H9 (cell line): ENCODE results near the gene KDM3A. TPM values are rescaled to one million over a fixed set of nuclear protein-coding genes. Genes with fewer than 3 reads are reported as not detected.

Experiments
- DNase-seq: peaks from one replicate; pipeline ENCODE4 v3.0.0-alpha.2; 2017
- H2AFZ ChIP-seq: one replicate; pipeline ENCODE4 v1.6.1; 2013; ENCODE audit warnings: mild to moderate bottlenecking, low read length, control low read depth, moderate library complexity
- H2AK5ac ChIP-seq: 2 replicates; pipeline ENCODE4 v1.6.1; 2013; ENCODE audit warnings: low read length, control low read depth, mixed read lengths; ENCODE audit not compliant: insufficient read length
- H2BK120ac ChIP-seq: one replicate; pipeline ENCODE4 v1.6.1; 2013; ENCODE audit warnings: low read depth, mild to moderate bottlenecking, low read length, control low read depth, inconsistent platforms; ENCODE audit not compliant: poor library complexity, severe bottlenecking
- H2BK12ac ChIP-seq: 2 replicates; pipeline ENCODE4 v1.6.1; 2013; ENCODE audit warnings: low read length, control low read depth, mixed read lengths, low read depth; ENCODE audit not compliant: insufficient read length
- H2BK15ac ChIP-seq: 2 replicates; pipeline ENCODE4 v1.6.1; 2013; ENCODE audit warnings: low read depth, low read length, control low read depth
- H2BK20ac ChIP-seq: one replicate; pipeline ENCODE4 v1.6.1; 2013; ENCODE audit warnings: low read depth, mild to moderate bottlenecking, low read length, control low read depth, inconsistent platforms; ENCODE audit not compliant: poor library complexity, severe bottlenecking
- H2BK5ac ChIP-seq: 2 replicates; pipeline ENCODE4 v1.6.1; 2013; ENCODE audit warnings: low read length, control low read depth, mixed read lengths; ENCODE audit not compliant: insufficient read length
- H3K14ac ChIP-seq: 2 replicates; pipeline ENCODE4 v1.6.1; 2013; ENCODE audit warnings: low read length, control low read depth; ENCODE audit not compliant: insufficient read depth
- H3K18ac ChIP-seq: 2 replicates; pipeline ENCODE4 v1.6.1; 2013; ENCODE audit warnings: low read depth, mild to moderate bottlenecking, mixed read lengths, low read length, control low read depth; ENCODE audit not compliant: insufficient read length
- H3K23ac ChIP-seq: 2 replicates; pipeline ENCODE4 v1.6.1; 2013; ENCODE audit warnings: low read length, control low read depth, mixed read lengths, low read depth; ENCODE audit not compliant: insufficient read length
- H3K23me2 ChIP-seq: 2 replicates; pipeline ENCODE4 v1.6.1; 2013; ENCODE audit warnings: low read depth, mild to moderate bottlenecking, mixed read lengths, low read length, control low read depth; ENCODE audit not compliant: insufficient read length, poor library complexity, severe bottlenecking
- H3K27ac ChIP-seq: 2 replicates; pipeline ENCODE4 v1.5.1; 2013; ENCODE audit warnings: low read length, control low read depth, mixed read lengths, low read depth; ENCODE audit not compliant: insufficient read length
- H3K27me3 ChIP-seq: 2 replicates; pipeline ENCODE4 v1.6.1; 2013; ENCODE audit warnings: low read length, control low read depth, inconsistent platforms; ENCODE audit not compliant: insufficient read depth
- H3K4ac ChIP-seq: 2 replicates; pipeline ENCODE4 v1.6.1; 2013; ENCODE audit warnings: low read depth, mild to moderate bottlenecking, control low read depth, inconsistent platforms, low read length, moderate library complexity
- H3K4me1 ChIP-seq: 2 replicates; pipeline ENCODE4 v1.6.1; 2013; ENCODE audit warnings: low read length, control low read depth, inconsistent platforms; ENCODE audit not compliant: insufficient read depth
- H3K4me2 ChIP-seq: 2 replicates; pipeline ENCODE4 v1.6.1; 2013; ENCODE audit warnings: low read length, control low read depth, mixed read lengths; ENCODE audit not compliant: insufficient read length, insufficient read depth
- H3K56ac ChIP-seq: 2 replicates; pipeline ENCODE4 v1.6.1; 2013; ENCODE audit warnings: low read depth, mild to moderate bottlenecking, mixed read lengths, low read length, control low read depth; ENCODE audit not compliant: insufficient read length
- H3K79me1 ChIP-seq: 2 replicates; pipeline ENCODE4 v1.6.1; 2013; ENCODE audit warnings: low read depth, mild to moderate bottlenecking, moderate library complexity, low read length, control low read depth, inconsistent platforms; ENCODE audit not compliant: insufficient read depth, poor library complexity, severe bottlenecking
- H3K79me2 ChIP-seq: 2 replicates; pipeline ENCODE4 v1.6.1; 2013; ENCODE audit warnings: low read length, control low read depth, inconsistent platforms; ENCODE audit not compliant: insufficient read depth
- H3K9ac ChIP-seq: 2 replicates; pipeline ENCODE4 v1.6.1; 2013; ENCODE audit warnings: low read length, control low read depth, mixed read lengths; ENCODE audit not compliant: insufficient read length; ENCODE audit errors: extremely low read depth
- H3K9me3 ChIP-seq: one replicate; pipeline ENCODE4 v1.6.1; 2013; ENCODE audit warnings: low read depth, low read length, inconsistent platforms; ENCODE audit not compliant: control insufficient read depth
- H3T11ph ChIP-seq: one replicate; pipeline ENCODE4 v1.6.1; 2013; ENCODE audit warnings: mild to moderate bottlenecking, low read length, control low read depth, inconsistent platforms
- H4K20me1 ChIP-seq: one replicate; pipeline ENCODE4 v1.6.1; 2013; ENCODE audit not compliant: control insufficient read depth, insufficient read length, insufficient read depth
- H4K5ac ChIP-seq: 2 replicates; pipeline ENCODE4 v1.6.1; 2013; ENCODE audit warnings: low read depth, mild to moderate bottlenecking, mixed read lengths, low read length, control low read depth; ENCODE audit not compliant: insufficient read length
- H4K8ac ChIP-seq: replicated peaks from 2 replicates; pipeline ENCODE4 v1.6.1; 2013; ENCODE audit warnings: low read length, control low read depth, mixed read lengths, low read depth; ENCODE audit not compliant: insufficient read length
- H4K91ac ChIP-seq: 2 replicates; pipeline ENCODE4 v1.6.1; 2013; ENCODE audit warnings: low read depth, mild to moderate bottlenecking, moderate library complexity, mixed read lengths, low read length, control low read depth; ENCODE audit not compliant: insufficient read length
- H3K27ac Mint-ChIP-seq, 3 experiments: 2 replicates in 2 of 3; 3 replicates in 1 of 3; pipeline ENCODE4 v1.8.0; 2020 to 2021; ENCODE audit warnings: mixed read lengths in 3 of 3, mild to moderate bottlenecking in 1 of 3, moderate library complexity in 1 of 3
- H3K27me3 Mint-ChIP-seq: 2 replicates; pipeline ENCODE4 v1.8.0; 2021; ENCODE audit warnings: low read depth, mild to moderate bottlenecking, moderate library complexity, mixed read lengths
- H3K36me3 Mint-ChIP-seq, 3 experiments: 2 replicates in 2 of 3; 3 replicates in 1 of 3; pipeline ENCODE4 v1.8.0; 2020 to 2021; ENCODE audit warnings: low read depth in 3 of 3, mixed read lengths in 3 of 3; ENCODE audit not compliant: insufficient read depth in 1 of 3
- H3K4me1 Mint-ChIP-seq, 2 experiments: 2 replicates each; pipeline ENCODE4 v1.8.0; 2020; ENCODE audit warnings: mixed read lengths in 2 of 2
- H3K4me3 Mint-ChIP-seq, 2 experiments: 2 replicates in 1 of 2; 3 replicates in 1 of 2; pipeline ENCODE4 v1.8.0; 2020 to 2021; ENCODE audit warnings: mild to moderate bottlenecking in 2 of 2, mixed read lengths in 2 of 2, moderate library complexity in 1 of 2
- H3K9me3 Mint-ChIP-seq, 2 experiments: 2 replicates in 1 of 2; 3 replicates in 1 of 2; pipeline ENCODE4 v1.8.0; 2020; ENCODE audit warnings: mild to moderate bottlenecking in 2 of 2, mixed read lengths in 2 of 2, moderate library complexity in 1 of 2
- CTCF ChIP-seq: fragments of 200-600 bp; sonication (generic); conservative IDR thresholded peaks from 3 replicates; pipeline ENCODE4 v1.8.0; 2021; ENCODE audit warnings: antibody characterized with exemption, mild to moderate bottlenecking
- WGBS: extraction: QIAGEN DNeasy Blood & Tissue Kit; methylation state at CpG from one replicate; pipeline ENCODE4 v1.1.7; 2013; ENCODE audit warnings: missing lambda C conversion rate, low lambda C conversion rate, mixed read lengths; ENCODE audit not compliant: insufficient read length; ENCODE audit errors: extremely low coverage; 5-methylcytosine and 5-hydroxymethylcytosine counted together
- total RNA-seq: library from RNA; stranded (reverse); gene quantifications from 2 replicates; pipeline ENCODE4 v1.2.1, GENCODE V29; 2021

Gene KDM3A
- total RNA-seq, 1 experiment from 2014 or later = 28.1 TPM

- no peak overlapping the region for H3K18ac ChIP-seq
- no peak overlapping the region; a peak in 1 of 7 replicates for H3K27ac Mint-ChIP-seq
- H4K20me1 ChIP-seq = no peaks in the 10 kb centered on the region
- H3K27ac ChIP-seq = no peak overlapping the region
- H3K56ac ChIP-seq = no peak overlapping the region
- no peak overlapping the region for H4K8ac ChIP-seq
- no peaks in the 10 kb centered on the region for H3K23me2 ChIP-seq
- H2BK20ac ChIP-seq = no peak overlapping the region
- H3K27me3 Mint-ChIP-seq = peaks cover 6% of the 10 kb centered on the region; the same call in 1 of the 2 replicates
- H3K9ac ChIP-seq = no peak overlapping the region
- no peak overlapping the region for H4K5ac ChIP-seq
- no peak overlapping the region for H3K4me3 Mint-ChIP-seq
- H3K79me2 ChIP-seq = no peaks in the 10 kb centered on the region
- no peaks in the 10 kb centered on the region for H3K27me3 ChIP-seq
- TF ChIP-seq CTCF = no peak
- H3K79me1 ChIP-seq = no peaks in the 10 kb centered on the region
- H3K14ac ChIP-seq = no peak overlapping the region
- H3K36me3 Mint-ChIP-seq = peaks cover 0 to 4% (median 0%) of the 10 kb centered on the region in 3 experiments; a peak in 2 of 7 replicates
- no peaks in the 10 kb centered on the region for H3K9me3 ChIP-seq
- H2AFZ ChIP-seq = no peak overlapping the region
- no peak overlapping the region for H3K4me2 ChIP-seq
- no peak overlapping the region for H4K91ac ChIP-seq
- peaks cover 3 to 6% of the 10 kb centered on the region in 2 experiments; a peak in 3 of 4 replicates for H3K4me1 Mint-ChIP-seq
- no peak overlapping the region for H3T11ph ChIP-seq
- H3K4ac ChIP-seq = no peak overlapping the region
- no peak overlapping the region for H3K23ac ChIP-seq
- WGBS = no CpG with 5 or more reads among the region's 8 CpGs
- peaks cover 7 to 16% of the 10 kb centered on the region in 2 experiments; a peak in 4 of 5 replicates for H3K9me3 Mint-ChIP-seq
- no peak for DNase-seq
- H2AK5ac ChIP-seq = no peak overlapping the region
- H3K4me1 ChIP-seq = no peaks in the 10 kb centered on the region
- H2BK12ac ChIP-seq = no peak overlapping the region
- H2BK120ac ChIP-seq = no peak overlapping the region
- H2BK15ac ChIP-seq = no peak overlapping the region
- no peak overlapping the region for H2BK5ac ChIP-seq
These were observed 27.7 kb upstream of the KDM3A start for GRCh38 chr2:86413296-86414094.
